ENCODE results near the gene ATXN7L3. TPM values are rescaled to one million over a fixed set of nuclear protein-coding genes. Genes with fewer than 3 reads are reported as not detected.

Gene ATXN7L3
- total RNA-seq, 2 donors from 2014 or later: 39.6 to 50.4 TPM

DNA sequence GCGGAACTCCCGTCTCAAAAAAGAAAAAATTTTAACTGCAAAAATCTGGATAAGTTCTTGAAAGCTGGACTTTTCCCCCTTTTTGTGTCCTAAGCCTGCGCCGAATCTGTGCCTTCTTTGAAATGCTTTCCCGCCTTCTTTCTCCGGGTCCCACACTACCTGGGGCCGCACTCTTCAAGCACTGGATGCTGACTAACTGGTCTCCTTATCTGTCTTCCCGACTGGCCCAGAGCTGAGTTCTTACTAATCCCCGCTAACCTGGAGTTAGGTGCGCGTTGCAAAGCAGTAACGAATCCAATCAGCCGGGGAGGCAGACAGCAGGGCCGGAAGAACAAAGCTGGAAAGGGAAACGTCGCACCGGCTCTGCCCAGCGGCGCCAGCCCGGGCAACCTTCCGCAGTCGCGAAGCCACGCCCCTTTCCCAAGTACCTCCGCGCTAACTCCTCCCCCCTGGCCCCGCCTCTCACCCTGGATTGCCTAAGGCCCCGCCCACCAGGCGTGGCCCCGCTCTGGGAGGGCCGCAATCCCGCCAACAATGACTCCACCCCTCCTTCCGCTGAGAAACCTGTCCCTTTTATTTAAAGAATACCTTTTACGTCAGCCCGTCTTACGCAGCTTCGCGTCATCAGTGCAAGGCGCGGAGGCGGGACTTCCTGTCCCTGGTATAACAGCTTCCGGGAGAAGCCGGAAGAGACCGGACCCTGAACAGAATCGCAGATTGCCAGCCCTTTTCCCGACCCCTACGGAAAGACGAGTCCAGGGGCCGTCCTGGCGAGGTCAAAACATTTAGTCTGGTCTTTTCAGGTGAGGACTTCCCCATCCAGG is 13.2 kb downstream of the ATXN7L3 start, which contains the start of gene TMUB2:
Gene TMUB2, plus strand, starts transcription at position 666 of the 824 bp plus-strand sequence. CDS start 737 bp downstream, outside the sequence.
- DNase-seq (peak; percentile 99), ATAC-seq (peak; percentile 97)
- intact Hi-C loops (cut with DNase I): no loop called here

DNA sequence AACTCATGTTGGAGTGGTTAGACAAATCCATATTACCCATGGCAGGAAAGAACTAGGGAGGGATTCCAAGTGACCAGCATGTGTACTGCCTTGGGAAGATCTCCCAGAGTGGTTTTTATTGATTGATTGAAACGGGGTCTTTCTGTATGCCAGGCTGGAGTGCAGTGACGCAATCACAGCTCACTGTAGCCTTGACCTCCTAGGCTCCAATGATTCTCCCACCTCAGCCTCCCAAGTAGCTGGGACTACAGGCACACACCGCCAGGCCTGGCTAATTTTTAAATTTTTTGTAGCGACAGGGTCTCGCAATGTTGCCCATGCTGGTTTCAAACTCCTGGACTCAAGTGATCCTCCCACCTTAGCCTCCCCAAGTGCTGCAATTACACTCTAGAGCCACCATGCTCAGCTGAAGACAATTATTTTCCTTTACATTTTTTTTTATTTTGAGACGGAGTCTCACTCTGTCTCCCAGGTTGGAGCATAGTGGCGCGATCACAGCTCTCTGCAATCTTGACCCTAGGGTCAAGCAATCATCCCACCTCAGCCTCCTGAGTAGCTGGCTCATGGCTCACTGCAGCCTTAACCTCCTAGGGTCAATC is 15.4 kb downstream of the ATXN7L3 start:
- DNase-seq (no peak), ATAC-seq (no peak)
- intact Hi-C loops (cut with DNase I): no loop called here

DNA sequence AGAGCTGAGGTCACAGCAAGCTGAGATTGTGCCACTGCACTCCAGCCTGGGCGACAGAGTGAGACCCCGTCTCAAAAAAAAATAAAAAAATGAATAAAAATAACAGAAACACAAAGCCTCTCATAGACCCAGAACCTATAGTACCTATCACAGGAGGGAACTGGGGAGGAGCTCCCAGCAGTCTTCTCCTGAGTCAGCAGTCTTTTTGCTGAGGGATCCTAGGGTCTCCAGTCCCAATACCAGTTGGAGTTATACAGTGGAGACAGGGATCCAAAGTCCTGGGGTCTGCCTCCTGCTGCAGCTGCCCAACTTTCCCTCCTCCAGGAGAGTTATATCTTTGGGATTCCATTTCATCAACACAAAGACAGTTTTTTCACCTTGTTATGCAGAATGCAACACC is 16.7 kb downstream of the ATXN7L3 start:
- intact Hi-C loops (cut with DNase I): no loop called here
- no peak for ATAC-seq
- DNase-seq: no peak

GRCh38 chr17:44178133-44178532 is 21.6 kb downstream of the ATXN7L3 start:
- DNase-seq: no peak
- peak in 1 of 2 donors; percentile 7 for ATAC-seq
- intact Hi-C loops (cut with DNase I): no loop called here

DNA sequence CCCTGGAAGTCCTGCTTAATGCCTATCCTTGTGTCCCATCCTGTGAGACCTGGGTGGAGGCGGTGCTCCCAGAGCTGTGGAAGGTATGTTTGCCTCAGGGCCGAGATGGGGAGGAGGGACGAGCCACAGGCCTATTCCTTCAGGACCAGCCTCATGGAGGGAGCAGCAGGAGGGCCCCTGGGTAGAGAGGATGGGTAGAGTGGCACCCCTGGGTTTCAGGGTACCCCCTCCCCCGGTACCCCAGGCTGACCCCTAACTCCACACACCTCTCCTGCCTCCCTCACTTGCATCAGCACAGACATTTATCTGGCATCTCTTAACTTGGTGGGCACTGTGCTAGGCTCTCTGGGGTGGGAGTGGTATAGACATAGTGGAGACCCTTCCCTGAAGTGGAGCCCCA is 22.0 kb downstream of the ATXN7L3 start:
- DNase-seq: no peak
- ATAC-seq: peak in 1 of 2 donors; percentile 13
- intact Hi-C loops (cut with DNase I): no loop called here

DNA sequence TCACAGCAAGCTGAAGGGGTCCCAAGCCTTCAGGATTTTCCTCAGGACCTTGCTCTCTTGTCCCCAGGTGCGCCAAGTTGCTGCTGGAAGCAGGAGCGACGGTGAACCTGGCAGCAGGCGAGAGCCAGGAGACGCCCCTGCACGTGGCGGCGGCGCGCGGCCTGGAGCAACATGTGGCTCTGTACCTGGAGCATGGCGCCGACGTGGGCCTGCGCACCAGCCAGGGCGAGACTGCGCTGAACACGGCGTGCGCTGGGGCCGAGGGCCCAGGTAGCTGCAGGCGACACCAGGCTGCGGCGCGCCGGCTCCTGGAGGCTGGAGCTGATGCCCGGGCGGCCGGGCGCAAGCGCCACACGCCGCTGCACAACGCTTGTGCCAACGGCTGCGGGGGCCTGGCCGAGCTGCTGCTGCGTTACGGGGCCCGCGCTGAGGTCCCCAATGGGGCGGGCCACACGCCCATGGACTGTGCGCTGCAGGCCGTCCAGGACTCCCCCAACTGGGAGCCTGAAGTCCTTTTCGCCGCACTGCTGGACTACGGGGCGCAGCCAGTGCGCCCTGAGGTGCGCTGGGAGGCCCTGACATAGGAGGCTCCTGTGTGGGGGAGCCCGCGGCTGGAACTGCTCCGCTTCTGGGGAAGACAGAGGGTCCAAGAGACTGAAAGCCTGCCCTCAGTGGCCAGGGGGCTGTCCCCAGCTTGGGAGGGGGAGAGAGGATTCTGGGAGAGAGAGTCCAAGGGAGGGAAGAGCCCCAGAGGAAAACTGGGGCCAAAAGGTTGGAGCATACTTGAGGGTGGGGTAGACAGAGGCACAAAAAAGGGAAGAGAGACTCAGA is 22.8 kb downstream of the ATXN7L3 start:
- DNase-seq (no peak), ATAC-seq (peak in 1 of 2 donors; percentile 20)
- intact Hi-C loops (cut with DNase I): no loop called here

- ATAC-seq (no peak), DNase-seq (no peak)
- intact Hi-C loops (cut with DNase I): no loop called here
Observed at GRCh38 chr17:44176257-44176656, 23.4 kb downstream of the ATXN7L3 start.

- intact Hi-C loops (cut with DNase I): no loop called here
- no peak for ATAC-seq
- no peak for DNase-seq
Observed at GRCh38 chr17:44174427-44174826, 25.3 kb downstream of the ATXN7L3 start.

- ATAC-seq (no peak), DNase-seq (no peak)
- intact Hi-C loops (cut with DNase I): no loop called here
Observed at GRCh38 chr17:44171931-44172455, 27.7 kb downstream of the ATXN7L3 start.

DNA sequence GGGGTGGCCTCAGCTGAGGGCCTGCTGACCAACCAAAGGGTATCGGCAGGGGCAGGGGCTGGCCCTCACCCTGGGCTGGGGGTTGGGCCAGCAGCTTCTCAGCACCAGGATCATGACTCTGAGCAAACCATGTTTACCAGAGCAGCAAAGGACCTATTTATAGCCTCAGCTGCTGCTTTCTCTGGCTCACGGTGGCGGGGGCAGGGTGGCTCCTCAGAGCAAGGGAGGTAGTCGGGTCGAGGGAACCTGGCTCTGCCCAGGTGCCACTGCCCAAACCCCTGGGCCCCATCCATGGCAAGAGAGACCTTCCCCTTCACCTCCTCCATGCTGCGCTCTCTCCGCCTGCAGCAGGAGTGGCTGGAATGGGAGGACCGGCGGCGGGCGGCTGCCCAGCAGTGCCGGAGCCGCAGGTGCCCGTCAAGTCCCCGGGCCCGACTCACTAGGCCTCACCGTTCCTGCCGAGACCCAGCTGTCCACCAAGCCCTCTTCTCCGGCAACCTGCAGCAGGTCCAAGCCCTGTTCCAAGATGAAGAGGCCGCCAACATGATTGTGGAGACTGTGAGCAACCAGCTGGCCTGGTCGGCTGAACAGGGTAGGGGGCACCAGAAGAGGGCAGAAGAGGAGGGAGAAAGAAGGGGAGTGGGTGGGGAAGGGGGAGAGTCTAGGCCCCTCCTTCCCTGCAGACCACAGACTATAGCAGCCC is 29.0 kb downstream of the ATXN7L3 start, which contains the start of gene ASB16:
Gene ASB16, plus strand, starts transcription at position 206 of the 703 bp plus-strand sequence. Its CDS starts 86 bp downstream, at position 292.
- DNase-seq: peak; percentile 46
- ATAC-seq: peak; percentile 69 to 73
- intact Hi-C loops (cut with DNase I): no loop called here

- intact Hi-C loops (cut with DNase I): no loop called here
- ATAC-seq (peak in 1 of 2 donors; percentile 5), DNase-seq (no peak)
Observed at GRCh38 chr17:44170135-44170498, 29.6 kb downstream of the ATXN7L3 start.

GRCh38 chr17:44167181-44167861 is 32.4 kb downstream of the ATXN7L3 start:
- intact Hi-C loops (cut with DNase I): no loop called here
- ATAC-seq (no peak), DNase-seq (no peak)

GRCh38 chr17:44164476-44164875 is 35.2 kb downstream of the ATXN7L3 start:
- no peak for ATAC-seq
- intact Hi-C loops (cut with DNase I): no loop called here

GRCh38 chr17:44159519-44160210 is 40.0 kb downstream of the ATXN7L3 start:
- intact Hi-C loops (cut with DNase I): no loop called here
- DNase-seq (no peak), ATAC-seq (no peak)

More at GRCh38 chr17:44164476-44164875, 35.2 kb downstream of the ATXN7L3 start:
- no peak for DNase-seq

- intact Hi-C loops (cut with DNase I): no loop called here
- ATAC-seq (no peak), DNase-seq (no peak)
Observed at GRCh38 chr17:44155488-44155887, 44.2 kb downstream of the ATXN7L3 start.

DNA sequence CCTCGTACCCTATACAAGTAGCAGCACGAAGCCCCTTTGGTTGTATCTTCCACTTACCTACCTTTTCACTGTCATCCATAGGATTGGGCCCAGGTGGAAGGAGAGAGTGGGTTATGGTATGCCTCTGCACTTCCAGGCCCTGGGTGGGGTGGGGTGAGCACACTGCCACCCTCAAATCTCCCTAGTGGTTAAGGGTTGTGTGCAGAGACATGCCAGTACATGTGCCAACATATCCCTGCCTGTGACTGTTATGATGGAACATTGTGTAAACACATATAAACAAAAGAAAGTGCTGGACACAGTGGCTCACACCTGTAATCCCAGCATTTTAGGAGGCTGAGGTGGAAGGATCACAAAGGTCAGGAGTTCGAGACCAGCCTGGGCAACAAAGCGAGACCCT is 46.8 kb downstream of the ATXN7L3 start:
- ATAC-seq: no peak
- intact Hi-C loops (cut with DNase I): no loop called here
- DNase-seq: no peak

GRCh38 chr17:44149750-44150329 is 49.8 kb downstream of the ATXN7L3 start:
- intact Hi-C loops (cut with DNase I): no loop called here
- ATAC-seq: no peak
- no peak for DNase-seq

Data from left cardiac atrium (tissue), 4 donors.